HG03175 (cell line): ENCODE data around the gene SCG2.
"Not testable (repeated sequence)": the region's sequence is repeated elsewhere in the genome, so short reads cannot be mapped to it uniquely, and the experiment has no call there.

ENCODE experiments used
- ATAC-seq: cut with Tn5 transposase; IDR thresholded peaks from one replicate; pipeline ENCODE4 v1.9.1; 2021; ENCODE audit warnings: mild to moderate bottlenecking, moderate library complexity; ENCODE audit not compliant: unreplicated experiment

Gene SCG2

DNA sequence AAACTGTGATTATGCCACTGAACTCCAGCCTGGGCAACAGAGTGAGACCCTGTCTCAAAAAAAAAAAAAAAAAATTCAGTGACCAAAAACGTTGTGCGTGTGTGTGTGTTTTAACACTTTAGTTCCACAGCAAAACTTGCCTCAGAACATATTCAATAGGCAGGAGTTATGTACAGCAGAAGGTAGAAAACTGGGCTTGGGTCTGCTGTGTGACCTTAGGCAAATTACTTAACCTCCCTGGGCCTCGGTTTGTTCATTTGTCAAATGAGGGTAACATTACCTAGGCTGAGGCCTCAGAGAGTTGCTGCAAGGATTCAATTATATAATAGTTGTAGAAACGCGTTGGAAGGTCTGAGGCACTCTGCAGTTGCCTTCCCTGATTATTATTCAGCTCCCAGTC lies 10.3 kb upstream of the SCG2 start:
- no peak for ATAC-seq

DNA sequence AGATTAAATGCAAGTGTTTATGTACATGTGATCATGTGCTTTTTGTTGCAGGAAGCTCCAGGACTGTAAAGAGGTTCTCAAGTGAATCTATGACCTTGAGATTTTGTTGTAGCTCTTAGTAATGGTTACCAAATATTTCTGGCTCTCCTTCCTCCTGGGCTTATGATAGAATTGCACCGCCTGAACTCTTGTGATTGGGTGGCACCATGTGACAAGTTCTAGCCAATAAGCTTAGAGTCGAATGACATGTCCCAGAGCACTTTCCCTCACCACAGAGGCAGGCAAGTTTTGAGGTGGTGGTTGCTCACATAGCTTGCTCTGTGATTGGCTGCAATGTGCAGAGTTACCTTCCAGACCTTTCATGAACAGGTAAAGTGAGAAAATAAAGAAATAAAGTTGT lies 8.9 kb upstream of the SCG2 start:
- ATAC-seq: no peak

DNA sequence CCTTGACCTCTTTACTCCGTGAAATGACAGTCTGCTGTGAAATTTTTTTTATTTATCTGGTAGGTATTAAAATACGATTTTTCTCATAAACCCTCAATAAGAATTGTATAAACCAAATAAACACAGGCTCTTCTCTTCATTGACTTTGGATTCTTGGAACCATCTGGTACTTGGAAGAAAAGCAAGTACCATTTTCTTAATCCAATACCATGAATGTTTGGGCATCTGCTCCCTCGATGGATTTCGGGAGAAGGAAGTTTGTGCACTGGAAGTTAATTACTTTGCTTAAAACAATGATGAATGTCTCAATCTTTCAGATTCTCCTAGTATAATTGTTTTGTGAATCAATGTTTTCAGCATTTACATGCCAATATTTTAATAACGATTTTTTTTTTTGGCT lies 5.3 kb upstream of the SCG2 start:
- ATAC-seq: no peak

DNA sequence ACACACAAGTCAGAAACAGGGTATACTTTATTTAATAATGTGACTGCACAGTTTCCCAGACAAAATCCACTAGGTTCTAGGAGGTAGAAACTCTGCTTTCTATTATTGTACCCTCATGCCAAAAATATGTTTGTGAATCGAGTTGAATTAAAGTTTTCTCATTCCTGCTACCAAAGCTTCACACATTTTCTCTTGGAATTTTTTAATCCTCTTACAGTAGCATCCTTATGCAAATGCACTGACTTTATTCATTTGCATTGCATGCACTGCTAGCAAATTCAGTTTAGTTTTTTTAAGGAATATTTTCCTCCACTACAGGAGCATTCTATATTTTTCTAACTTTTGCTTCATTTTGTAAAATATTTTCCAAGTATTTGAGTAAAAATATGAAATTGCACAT lies 4.8 kb upstream of the SCG2 start:
- no peak for ATAC-seq

DNA sequence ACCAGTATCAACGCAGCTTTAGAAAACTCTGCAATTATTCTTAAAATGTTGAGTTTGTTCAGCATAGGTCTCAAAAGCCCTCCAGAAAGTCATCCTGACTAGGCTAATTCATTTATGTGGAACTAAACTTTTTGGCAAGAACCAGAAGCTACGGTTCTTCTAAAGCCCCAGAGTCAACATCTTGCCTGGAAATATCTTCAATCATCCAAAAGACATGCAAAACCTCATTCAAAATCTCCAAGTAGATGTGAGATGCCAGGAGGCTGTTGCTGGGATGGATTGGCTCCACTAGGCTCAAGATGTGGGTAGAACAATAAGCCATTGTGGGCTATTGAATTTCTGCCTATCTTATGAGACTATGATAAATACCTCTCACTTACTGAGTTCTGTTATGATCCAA lies 2.1 kb upstream of the SCG2 start:
- no peak for ATAC-seq

DNA sequence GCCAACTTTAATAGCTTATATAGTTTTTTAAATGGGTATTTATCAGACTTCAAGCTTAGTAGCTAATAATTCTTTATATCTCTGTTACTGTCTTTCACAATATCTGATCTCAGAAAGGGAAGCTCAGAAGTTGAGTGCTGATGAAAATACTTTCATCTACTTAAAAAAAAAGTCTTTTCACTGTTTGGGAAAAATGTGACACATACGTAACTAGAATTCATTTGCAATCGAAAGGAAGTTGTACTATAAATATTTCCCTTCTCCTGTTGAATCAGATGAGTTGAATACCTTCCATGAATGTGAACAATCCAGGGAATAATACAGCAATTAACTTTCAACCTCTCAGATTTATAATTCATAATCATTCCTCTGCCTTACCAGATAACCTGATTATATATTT lies 811 bp upstream of the SCG2 start:
- no peak for ATAC-seq

DNA sequence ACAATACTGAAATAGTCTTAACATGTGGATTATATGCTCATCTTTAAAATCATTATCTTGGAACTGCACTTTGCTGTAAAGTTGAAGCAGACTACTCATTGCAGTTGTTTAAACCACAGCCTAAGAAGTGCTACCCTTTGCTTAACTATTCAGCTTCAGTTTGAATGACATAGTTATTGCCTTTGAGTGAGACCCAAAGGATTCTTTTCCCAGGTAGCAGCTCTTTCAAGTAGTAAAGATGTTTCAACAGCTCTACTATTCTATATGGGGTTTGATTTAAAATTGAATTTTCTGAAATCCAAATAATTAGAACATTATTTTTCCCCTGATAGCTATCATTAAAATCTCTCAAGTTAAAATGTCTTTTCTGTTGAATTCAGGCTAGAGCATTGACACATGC lies 1.1 kb downstream of the SCG2 start:
- ATAC-seq: no peak

DNA sequence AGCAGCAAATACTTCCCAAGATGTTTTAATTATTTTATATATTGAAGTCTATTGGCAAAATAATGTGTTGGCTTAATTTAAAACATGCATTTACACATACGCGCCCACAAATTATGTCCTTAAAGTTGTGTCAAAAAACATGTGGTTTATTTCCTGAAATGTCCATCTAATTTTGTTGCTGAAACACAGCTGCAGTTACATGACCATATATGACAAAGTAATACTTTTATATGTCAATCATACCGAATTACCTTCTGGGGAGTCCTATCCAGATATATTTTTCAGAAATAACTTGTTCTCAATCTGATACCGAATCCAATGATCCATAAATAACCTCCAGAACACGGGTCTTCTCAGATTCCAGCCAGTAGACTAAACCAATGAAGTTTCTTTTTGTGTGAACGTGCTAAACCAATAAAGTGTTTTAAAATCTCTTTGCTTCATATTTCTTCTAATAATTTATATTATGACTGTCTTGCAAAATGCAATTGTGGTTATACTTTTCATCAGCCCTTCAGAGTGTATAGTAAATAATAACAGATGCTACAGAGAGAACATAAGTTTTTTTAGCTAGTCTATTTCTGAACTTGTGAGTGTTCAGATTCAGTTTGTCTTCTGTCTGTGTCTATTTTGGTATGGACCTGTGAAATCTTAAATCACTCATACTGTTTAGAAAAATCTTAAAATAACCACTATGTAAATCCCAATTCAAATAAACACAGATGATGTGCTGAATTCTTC lies 2.4 kb downstream of the SCG2 start:
- no peak for ATAC-seq

DNA sequence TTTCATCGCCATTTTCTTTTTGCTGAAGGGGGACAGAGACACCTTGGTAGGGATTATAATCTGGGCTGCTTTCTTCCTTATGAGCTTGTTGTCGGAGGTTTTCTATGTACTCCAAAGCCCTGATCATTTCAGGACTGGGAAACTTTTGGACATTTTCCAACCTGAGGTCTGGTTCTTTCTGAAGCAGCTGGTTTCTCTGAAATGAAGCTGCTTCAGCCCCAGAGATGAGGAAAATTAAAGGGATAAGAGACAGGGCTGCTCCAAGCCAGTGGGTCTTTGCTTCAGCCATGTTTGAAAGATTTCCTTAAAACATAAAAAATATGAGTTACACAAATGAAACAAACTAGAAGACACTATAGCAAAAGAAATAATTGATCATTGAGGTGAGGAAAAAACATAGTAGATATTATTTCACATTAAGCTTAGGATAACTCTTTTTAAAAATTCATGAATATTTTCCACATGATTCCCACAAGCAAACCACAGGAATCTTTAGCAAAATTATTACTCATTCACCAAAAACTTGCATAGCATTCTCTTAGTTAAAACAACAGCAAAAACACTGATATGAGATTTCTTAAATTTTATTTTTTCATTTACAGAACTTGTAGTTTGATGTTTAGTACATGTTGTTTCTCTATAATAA lies 3.0 kb downstream of the SCG2 start:
- ATAC-seq: no peak

DNA sequence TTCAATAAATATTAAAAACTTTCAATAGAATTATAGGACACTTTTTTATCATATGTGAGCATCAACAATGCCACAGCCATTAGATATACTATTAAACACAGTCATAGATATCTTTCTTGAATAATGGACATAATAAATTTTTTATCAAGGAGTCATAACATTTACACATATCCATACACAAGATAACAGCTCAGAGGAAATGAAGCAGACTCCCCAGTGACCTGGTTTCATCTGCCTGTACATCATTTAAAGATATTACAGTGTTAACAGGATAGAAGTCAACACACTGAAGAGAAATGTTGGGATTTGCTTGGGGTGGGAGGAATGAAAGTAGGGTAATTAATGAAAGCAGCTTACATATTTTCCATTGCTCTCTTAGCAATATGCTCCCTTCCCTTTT lies 5.1 kb downstream of the SCG2 start:
- no peak for ATAC-seq

DNA sequence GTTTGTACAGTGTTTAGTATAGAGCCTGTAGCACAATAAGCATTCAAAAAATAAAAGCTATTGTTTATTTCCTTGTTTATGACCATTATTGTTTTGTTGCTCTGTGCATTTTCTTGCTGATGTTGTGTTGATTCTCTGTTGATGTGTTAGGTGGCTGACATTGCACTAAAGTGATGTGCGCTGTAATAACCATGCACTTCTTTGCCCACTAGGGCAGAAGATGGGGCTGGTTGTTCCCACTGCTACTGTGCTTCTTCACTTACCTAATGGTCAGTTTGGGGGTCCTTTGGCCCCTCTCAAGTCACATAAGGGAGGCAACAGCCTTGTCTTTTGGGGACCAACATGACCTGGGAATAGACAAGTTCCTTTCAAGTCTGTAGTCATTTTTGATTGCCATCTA lies 6.0 kb downstream of the SCG2 start:
- no peak for ATAC-seq

DNA sequence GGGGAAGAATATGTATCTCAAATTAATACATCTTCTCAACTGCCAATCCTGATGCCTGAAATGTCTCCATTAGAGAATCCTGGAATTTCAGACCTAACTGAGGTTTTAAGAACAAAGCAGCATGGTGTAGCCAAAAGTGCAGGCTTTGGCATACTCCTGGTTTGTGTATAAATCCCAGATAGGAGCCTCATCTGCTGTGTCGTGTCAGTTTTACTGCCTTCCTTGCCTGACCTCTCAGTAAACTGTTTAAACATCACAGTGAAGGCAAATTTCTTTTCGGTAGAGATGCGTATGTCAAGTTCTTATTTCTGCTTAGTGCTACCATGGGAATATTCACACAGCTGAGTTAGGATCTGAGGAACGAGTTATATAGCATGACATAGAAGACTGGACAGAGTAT lies 7.3 kb downstream of the SCG2 start:
- no peak for ATAC-seq

DNA sequence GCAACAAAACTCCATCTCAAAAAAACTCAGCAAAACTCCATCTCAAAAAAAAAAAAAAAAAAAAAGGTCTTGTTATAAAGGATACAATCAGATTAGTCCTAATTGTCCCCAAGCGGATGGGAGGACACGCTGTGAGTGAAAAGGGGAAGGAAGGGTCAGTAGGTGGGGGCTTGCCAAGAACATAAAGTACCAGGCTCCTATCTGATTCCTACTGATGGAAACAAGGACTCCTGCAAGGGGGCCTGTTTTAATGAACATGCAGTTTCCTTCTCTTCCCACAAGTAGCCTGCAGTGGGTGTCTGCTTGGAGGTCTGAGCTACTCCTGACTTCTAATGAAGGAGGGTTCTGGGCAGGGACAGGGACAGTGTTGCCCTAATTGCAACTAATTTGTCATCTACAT lies 7.9 kb downstream of the SCG2 start:
- no peak for ATAC-seq

DNA sequence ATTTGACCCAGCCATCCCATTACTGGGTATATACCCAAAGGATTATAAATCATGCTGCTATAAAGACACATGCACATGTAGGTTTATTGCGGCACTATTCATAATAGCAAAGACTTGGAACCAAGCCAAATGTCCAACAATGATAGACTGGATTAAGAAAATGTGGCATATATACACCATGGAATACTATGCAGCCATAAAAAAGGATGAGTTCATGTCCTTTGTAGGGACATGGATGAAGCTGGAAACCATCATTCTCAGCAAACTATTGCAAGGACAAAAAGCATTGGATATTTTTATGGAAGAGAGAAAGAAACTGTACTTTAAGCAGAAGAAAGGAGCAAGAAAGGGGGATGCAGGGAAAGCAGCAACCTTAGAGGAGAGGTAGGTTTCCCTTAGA lies 9.5 kb downstream of the SCG2 start:
- not testable (repeated sequence) for ATAC-seq

DNA sequence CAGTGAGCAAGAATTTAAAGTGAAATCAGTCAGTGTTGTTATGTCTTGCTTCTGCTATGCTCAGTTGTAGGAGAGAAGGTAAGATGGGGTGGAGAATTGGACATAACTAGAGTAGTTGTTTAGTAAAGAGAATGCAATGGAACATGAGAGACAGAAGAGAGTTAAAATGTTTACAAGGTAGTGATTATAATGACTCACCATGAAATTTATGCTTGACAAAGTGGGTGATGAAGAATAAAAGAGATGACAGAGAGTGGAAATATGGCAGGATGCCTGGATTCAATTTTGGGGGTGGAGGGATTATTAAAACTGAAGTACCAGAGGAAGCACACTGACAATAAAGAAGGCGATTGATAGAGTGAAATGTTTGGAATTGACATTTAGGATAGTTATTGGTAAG lies 10.6 kb downstream of the SCG2 start:
- ATAC-seq: no peak

DNA sequence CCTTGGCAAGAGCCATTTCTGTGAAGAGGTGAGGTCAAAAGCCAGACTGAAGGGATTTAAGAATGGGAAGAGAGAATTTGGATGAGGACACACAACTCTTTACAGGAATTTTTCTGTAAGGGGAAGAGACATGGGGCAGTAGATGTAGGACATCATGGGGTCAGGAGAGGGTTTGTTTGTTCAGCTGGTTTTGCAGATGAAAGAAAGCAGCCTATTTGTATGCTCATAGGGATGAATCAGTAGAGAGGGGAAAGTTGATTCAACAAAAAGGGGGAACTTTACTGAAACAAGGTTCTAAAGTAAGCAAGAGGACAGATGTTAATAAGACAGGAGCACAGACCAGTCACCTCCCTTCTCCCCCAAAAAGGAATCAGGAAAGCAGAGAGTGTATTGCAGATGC lies 11.2 kb downstream of the SCG2 start:
- ATAC-seq: no peak

DNA sequence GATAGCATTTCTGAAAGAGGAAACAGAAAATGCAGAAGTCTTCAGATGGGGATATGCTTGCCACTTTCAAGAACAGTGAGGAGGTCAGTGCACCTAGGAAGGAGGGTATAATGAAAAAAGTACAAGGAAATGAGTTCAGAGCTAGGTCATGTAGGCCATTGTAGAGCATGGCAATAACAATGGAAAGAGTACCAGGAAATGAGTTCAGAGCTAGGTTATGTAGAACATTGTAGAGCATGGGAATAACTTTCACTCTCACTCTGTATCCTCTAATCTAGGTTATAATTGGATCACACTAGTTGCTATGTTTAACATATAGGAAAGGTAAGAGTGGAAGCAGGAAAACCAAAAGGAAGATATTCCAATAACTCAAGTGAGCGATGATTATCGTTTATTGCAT lies 12.3 kb downstream of the SCG2 start:
- no peak for ATAC-seq

DNA sequence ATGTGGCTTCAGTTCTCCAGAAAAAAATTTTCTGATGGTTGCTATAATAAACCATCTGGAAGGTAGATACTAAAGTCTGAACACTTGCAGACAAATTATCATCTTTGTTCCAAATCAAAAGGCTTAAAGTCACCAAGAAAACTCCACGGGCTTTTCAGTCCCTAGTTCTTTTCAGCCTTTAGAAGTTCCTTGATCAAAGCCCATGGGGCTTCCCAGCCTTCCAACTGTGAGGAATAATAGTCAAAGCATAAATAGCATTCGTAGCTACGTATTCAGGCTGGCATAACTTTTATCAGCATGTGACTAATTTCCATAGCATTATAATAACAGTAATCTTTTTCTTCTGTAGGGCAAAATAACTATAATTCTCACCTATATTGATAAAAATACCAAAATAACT lies 13.9 kb downstream of the SCG2 start:
- ATAC-seq: no peak

DNA sequence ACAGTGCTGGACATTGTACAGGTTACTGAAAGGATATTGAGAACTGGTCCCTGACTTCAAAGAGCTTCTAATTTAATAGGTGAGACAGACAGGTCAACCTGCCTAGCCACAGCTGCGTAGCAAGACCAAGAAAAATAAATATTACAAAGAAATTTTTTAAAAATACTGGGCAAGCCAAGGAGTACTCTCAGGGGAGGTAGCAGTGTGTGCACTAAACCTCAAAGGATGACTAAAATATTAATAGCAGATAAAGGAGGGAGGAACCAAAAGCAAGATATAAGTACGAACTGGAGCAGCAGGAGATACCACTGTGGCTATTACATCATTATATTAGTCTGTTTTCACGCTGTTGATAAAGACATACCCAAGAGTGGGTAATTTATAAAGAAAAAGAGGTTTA lies 14.9 kb downstream of the SCG2 start:
- ATAC-seq: no peak

DNA sequence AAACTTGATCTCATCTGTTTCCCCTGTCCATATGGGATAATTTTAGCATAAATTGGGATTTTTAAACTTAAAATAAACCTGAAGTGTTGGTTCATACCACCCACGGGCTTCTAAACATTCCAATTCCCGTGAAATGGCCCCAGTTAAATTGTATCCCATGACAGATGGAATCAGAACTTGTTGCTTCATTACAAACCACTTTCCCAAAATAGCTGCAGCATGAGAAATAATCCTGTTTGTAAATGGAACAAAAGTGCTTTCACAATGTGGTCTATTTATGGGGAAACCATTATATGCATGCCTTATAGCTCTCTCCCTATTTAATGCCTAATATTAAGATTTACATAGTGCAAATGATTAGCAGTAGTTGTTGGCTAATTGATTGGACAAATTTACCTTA lies 15.9 kb downstream of the SCG2 start:
- ATAC-seq: no peak

DNA sequence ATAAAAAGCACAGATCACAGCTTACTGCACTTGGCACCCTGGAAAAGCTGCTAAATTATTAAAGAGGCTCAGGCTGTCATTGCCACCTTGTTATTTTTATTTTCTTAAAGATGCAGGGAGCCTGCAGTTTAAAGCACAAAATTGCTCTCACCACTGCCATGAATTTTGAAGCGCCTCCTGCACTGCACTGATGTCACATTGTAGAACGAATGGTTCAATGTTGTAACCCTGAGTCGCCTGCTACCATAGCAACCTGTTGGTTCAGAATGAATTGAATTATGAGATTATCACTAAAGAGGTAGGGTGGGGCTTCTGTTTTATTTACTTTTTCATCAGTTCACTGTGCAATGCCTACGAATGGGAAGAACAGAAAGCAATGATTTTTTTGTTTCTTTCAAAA lies 16.5 kb downstream of the SCG2 start:
- no peak for ATAC-seq

DNA sequence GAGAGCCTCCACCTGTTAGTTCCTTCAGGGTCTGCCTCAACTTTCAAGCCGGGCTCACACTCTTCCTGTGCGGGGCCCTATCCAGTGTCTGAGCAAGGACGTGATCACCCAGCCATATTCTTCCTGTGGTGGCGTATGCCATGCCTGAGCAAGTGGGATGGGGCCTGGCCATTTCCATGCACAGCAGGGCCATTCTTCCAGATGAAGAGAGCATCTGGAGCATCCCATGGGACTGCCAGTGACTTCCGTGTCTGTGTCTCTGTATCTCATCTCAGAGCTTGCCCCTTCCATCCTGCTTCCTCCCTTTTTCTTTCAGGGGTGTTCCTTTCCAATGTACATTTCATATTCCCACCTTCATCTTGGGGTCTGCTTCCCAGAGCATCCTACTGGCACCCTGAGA lies 20.2 kb downstream of the SCG2 start:
- ATAC-seq: no peak

DNA sequence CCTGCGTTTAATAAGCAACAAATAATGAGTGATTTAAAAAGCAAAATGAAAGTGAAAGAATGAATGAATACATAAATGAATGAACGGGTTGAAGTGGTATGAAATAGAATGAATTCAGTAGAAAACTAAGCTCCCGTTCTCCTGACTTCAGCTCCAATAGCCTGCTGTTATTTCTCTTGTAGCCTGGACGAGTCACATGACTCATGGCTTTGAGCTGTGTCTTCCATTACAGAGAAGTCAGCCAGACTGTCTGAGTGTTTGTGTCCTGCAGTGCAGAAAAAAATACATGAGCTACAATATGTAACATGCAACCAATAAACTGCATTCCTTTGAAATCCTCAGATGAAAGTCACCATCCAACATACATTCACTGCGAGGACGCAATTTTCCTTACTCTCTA lies 21.2 kb downstream of the SCG2 start:
- ATAC-seq: no peak
